Neural cell (in vitro differentiated cells): Measurements from ENCODE around the gene RASA1. TPM values are rescaled to one million over a fixed set of nuclear protein-coding genes. Genes with fewer than 3 reads are reported as not detected.

Experiments used
- H2AFZ ChIP-seq: fragments of 200-600, 300-800 bp; sonication (generic), shearing (Covaris generic); 2 replicates; pipeline ENCODE4 v1.6.0; 2014; ENCODE audit warnings: low read depth, mild to moderate bottlenecking, antibody characterized with exemption, low read length, moderate library complexity
- H3F3A ChIP-seq: fragments of 200-600 bp; shearing (Covaris generic); 2 replicates; pipeline ENCODE4 v1.6.1; 2016; ENCODE audit warnings: mild to moderate bottlenecking, moderate library complexity, mixed read lengths, antibody characterized with exemption, low read length; ENCODE audit not compliant: insufficient read depth, poor library complexity, severe bottlenecking
- H3K27ac ChIP-seq: fragments of 200-600, 300-800 bp; sonication (generic), shearing (Covaris generic); 2 replicates; pipeline ENCODE4 v1.5.1; 2014; ENCODE audit warnings: mild to moderate bottlenecking, low read length, moderate library complexity
- H3K27me3 ChIP-seq: fragments of 300-800, 200-600 bp; sonication (generic), shearing (Covaris generic); 2 replicates; pipeline ENCODE4 v1.6.0; 2014; ENCODE audit warnings: mild to moderate bottlenecking, low read depth, low read length, moderate library complexity; ENCODE audit not compliant: insufficient read depth
- H3K36me3 ChIP-seq: fragments of 300-800, 200-600 bp; sonication (generic), shearing (Covaris generic); 2 replicates; pipeline ENCODE4 v1.5.1; 2014; ENCODE audit warnings: mild to moderate bottlenecking, antibody characterized with exemption, low read length, moderate library complexity; ENCODE audit not compliant: insufficient read depth
- H3K4me2 ChIP-seq: fragments of 300-800, 200-600 bp; sonication (generic), shearing (Covaris generic); 2 replicates; pipeline ENCODE4 v1.6.0; 2014; ENCODE audit warnings: mild to moderate bottlenecking, low read length
- H3K4me3 ChIP-seq: fragments of 300-800, 200-600 bp; sonication (generic), shearing (Covaris generic); 2 replicates; pipeline ENCODE4 v1.5.1; 2014; ENCODE audit warnings: mild to moderate bottlenecking, low read length, moderate library complexity
- H3K79me2 ChIP-seq: fragments of 200-600 bp; shearing (Covaris generic); replicated peaks from 2 replicates; pipeline ENCODE4 v1.6.0; 2014; ENCODE audit warnings: mild to moderate bottlenecking, low read length, moderate library complexity; ENCODE audit not compliant: insufficient read depth
- H3K9ac ChIP-seq: fragments of 300-800, 200-600 bp; sonication (generic), shearing (Covaris generic); 2 replicates; pipeline ENCODE4 v1.6.1; 2016; ENCODE audit warnings: mild to moderate bottlenecking, low read length, mixed read lengths
- H3K9me2 ChIP-seq: fragments of 200-600 bp; shearing (Covaris generic); 2 replicates; pipeline ENCODE4 v1.6.1; 2016; ENCODE audit warnings: mild to moderate bottlenecking, low read length, mixed read lengths; ENCODE audit not compliant: insufficient read depth
- H3K9me3 ChIP-seq: fragments of 200-600, 300-800 bp; sonication (generic), shearing (Covaris generic); 2 replicates; pipeline ENCODE4 v1.6.1; 2016; ENCODE audit warnings: mild to moderate bottlenecking, mixed run types, low read length, moderate library complexity, mixed read lengths
- H4K20me1 ChIP-seq: fragments of 200-600 bp; shearing (Covaris generic); 2 replicates; pipeline ENCODE4 v1.6.1; 2016; ENCODE audit warnings: mild to moderate bottlenecking, mixed run types; ENCODE audit not compliant: insufficient read depth
- EP300 ChIP-seq: fragments of 450-650 bp; conservative IDR thresholded peaks from 2 replicates; pipeline ENCODE4 v1.6.1; 2014; ENCODE audit warnings: antibody characterized with exemption, mild to moderate bottlenecking, moderate library complexity; ENCODE audit not compliant: poor library complexity, severe bottlenecking
- EZH2 ChIP-seq: fragments of 200-600, 300-800 bp; shearing (Covaris generic), sonication (generic); IDR thresholded peaks from 2 replicates; pipeline ENCODE4 v1.6.1; 2014; ENCODE audit warnings: antibody characterized with exemption, low read length, borderline replicate concordance, mild to moderate bottlenecking; ENCODE audit not compliant: insufficient read depth, poor library complexity, severe bottlenecking
- MXI1 ChIP-seq: fragments of 450-650 bp; conservative IDR thresholded peaks from 2 replicates; pipeline ENCODE4 v1.6.1; 2014; ENCODE audit warnings: antibody characterized with exemption, mild to moderate bottlenecking; ENCODE audit not compliant: poor library complexity, severe bottlenecking
- POLR2AphosphoS5 ChIP-seq: IDR thresholded peaks from 2 replicates; pipeline ENCODE4 v1.6.1; 2012
- RAD21 ChIP-seq: fragments of 450-650 bp; conservative IDR thresholded peaks from 2 replicates; pipeline ENCODE4 v1.6.1; 2014; ENCODE audit warnings: antibody characterized with exemption, mild to moderate bottlenecking, moderate library complexity
- SMC3 ChIP-seq: fragments of 450-650 bp; conservative IDR thresholded peaks from 2 replicates; pipeline ENCODE4 v1.6.1; 2014; ENCODE audit warnings: antibody characterized with exemption, mild to moderate bottlenecking, moderate library complexity; ENCODE audit not compliant: poor library complexity
- TAF1 ChIP-seq: IDR thresholded peaks from 2 replicates; pipeline ENCODE4 v1.6.1; 2012; ENCODE audit warnings: low read depth
- polyA plus RNA-seq: library from polyadenylated mRNA; depleted of rRNA; stranded (reverse); fragments of >200 nt; gene quantifications from 2 replicates; pipeline ENCODE4 v1.2.3, GENCODE V29; 2014
- TF ChIP-seq, protein P1 (sequence below): IDR thresholded peaks from 2 replicates; pipeline ENCODE4 v1.6.1; 2012; ENCODE audit warnings: borderline replicate concordance
- TF ChIP-seq, protein P2 (sequence below): fragments of 450-650 bp; IDR thresholded peaks from 2 replicates; pipeline ENCODE4 v1.5.1; 2014; ENCODE audit warnings: antibody characterized with exemption, mild to moderate bottlenecking, moderate library complexity; ENCODE audit not compliant: poor library complexity, severe bottlenecking

The RASA1 gene
- polyA plus RNA-seq, 1 donor from 2014 or later, result 72.8 TPM

DNA sequence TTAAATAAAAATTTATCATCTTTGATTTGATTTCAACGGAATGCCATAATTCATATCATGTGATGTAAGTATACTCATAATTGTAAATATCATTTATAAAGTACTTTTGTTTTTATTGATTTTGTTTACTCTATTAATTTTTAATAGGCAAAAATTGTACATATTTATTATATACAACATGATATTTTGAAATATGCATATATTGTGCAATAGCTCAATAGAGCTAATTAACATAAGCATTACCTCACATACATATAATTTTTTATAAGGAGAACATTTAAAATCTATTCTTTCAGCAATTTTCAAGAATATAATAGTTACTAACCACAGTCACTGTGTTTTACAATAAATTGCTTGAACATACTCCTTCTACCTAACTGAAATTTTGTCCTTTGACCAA, 170.0 kb downstream of the RASA1 start:
- no peak overlapping the region for H3K27ac ChIP-seq
- H3K79me2 ChIP-seq, result no peaks in the 10 kb centered on the region
- no peaks in the 10 kb centered on the region for H3K9me2 ChIP-seq

DNA sequence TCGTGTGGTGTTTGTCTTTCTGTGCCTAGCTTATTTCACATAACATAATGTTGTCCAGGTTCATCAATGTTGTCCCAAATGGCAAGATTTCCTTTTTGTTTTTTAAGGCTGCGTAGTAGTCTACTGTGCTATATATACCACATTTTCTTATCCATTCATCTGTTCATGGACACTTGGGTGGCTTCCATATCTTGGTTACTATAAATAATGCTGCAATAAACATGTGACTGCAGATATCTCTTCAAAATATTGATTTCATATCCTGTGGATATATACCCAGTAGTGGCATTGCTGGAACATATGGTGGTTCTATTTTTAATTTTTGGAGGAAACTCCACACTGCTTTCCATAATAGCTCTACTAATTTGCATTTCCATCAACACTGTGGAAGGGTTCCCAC, 170.5 kb downstream of the RASA1 start:
- no peak overlapping the region for H3K27ac ChIP-seq
- TF ChIP-seq RAD21 (no peak), TAF1 (no peak), POLR2AphosphoS5 (no peak), MXI1 (no peak), SMC3 (no peak), EZH2 (no peak), EP300 (no peak)
- TF ChIP-seq, protein P1, sequence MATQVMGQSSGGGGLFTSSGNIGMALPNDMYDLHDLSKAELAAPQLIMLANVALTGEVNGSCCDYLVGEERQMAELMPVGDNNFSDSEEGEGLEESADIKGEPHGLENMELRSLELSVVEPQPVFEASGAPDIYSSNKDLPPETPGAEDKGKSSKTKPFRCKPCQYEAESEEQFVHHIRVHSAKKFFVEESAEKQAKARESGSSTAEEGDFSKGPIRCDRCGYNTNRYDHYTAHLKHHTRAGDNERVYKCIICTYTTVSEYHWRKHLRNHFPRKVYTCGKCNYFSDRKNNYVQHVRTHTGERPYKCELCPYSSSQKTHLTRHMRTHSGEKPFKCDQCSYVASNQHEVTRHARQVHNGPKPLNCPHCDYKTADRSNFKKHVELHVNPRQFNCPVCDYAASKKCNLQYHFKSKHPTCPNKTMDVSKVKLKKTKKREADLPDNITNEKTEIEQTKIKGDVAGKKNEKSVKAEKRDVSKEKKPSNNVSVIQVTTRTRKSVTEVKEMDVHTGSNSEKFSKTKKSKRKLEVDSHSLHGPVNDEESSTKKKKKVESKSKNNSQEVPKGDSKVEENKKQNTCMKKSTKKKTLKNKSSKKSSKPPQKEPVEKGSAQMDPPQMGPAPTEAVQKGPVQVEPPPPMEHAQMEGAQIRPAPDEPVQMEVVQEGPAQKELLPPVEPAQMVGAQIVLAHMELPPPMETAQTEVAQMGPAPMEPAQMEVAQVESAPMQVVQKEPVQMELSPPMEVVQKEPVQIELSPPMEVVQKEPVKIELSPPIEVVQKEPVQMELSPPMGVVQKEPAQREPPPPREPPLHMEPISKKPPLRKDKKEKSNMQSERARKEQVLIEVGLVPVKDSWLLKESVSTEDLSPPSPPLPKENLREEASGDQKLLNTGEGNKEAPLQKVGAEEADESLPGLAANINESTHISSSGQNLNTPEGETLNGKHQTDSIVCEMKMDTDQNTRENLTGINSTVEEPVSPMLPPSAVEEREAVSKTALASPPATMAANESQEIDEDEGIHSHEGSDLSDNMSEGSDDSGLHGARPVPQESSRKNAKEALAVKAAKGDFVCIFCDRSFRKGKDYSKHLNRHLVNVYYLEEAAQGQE, result no peak
- TF ChIP-seq, protein P2, sequence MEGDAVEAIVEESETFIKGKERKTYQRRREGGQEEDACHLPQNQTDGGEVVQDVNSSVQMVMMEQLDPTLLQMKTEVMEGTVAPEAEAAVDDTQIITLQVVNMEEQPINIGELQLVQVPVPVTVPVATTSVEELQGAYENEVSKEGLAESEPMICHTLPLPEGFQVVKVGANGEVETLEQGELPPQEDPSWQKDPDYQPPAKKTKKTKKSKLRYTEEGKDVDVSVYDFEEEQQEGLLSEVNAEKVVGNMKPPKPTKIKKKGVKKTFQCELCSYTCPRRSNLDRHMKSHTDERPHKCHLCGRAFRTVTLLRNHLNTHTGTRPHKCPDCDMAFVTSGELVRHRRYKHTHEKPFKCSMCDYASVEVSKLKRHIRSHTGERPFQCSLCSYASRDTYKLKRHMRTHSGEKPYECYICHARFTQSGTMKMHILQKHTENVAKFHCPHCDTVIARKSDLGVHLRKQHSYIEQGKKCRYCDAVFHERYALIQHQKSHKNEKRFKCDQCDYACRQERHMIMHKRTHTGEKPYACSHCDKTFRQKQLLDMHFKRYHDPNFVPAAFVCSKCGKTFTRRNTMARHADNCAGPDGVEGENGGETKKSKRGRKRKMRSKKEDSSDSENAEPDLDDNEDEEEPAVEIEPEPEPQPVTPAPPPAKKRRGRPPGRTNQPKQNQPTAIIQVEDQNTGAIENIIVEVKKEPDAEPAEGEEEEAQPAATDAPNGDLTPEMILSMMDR, result no peak
- H3F3A ChIP-seq, result no peaks in the 10 kb centered on the region
- no peak overlapping the region for H3K4me3 ChIP-seq
- no peaks in the 10 kb centered on the region for H3K36me3 ChIP-seq
- no peaks in the 10 kb centered on the region for H4K20me1 ChIP-seq
- H3K27me3 ChIP-seq, result no peaks in the 10 kb centered on the region
- H3K9me2 ChIP-seq, result no peaks in the 10 kb centered on the region
- H3K9me3 ChIP-seq, result no peaks in the 10 kb centered on the region
- no peaks in the 10 kb centered on the region for H3K79me2 ChIP-seq
- H3K4me2 ChIP-seq, result no peak overlapping the region
- no peak overlapping the region for H2AFZ ChIP-seq
- no peak overlapping the region for H3K9ac ChIP-seq

More for the DNA sequence above, 170.0 kb downstream of the RASA1 start:
- Histone ChIP-seq H3K9ac (no peak overlapping the region), H3F3A (no peaks in the 10 kb centered on the region), H2AFZ (no peak overlapping the region), H3K9me3 (no peaks in the 10 kb centered on the region), H4K20me1 (no peaks in the 10 kb centered on the region), H3K36me3 (no peaks in the 10 kb centered on the region), H3K27me3 (no peaks in the 10 kb centered on the region), H3K4me3 (no peak overlapping the region), H3K4me2 (no peak overlapping the region)
- TF ChIP-seq POLR2AphosphoS5 (no peak), MXI1 (no peak), SMC3 (no peak), RAD21 (no peak), EP300 (no peak), TAF1 (no peak), EZH2 (no peak)
- TF ChIP-seq, protein P2, result no peak
- TF ChIP-seq, protein P1, result no peak
